GM18873 (cell line): ENCODE measurements around the gene MAD1L1.

Experiments used
- ATAC-seq: cut with Tn5 transposase; IDR thresholded peaks from one replicate; pipeline ENCODE4 v1.9.1; 2021; ENCODE audit warnings: mild to moderate bottlenecking, moderate library complexity, moderate number of reproducible peaks; ENCODE audit not compliant: unreplicated experiment, low FRiP score

MAD1L1 gene

GRCh38 chr7:1854866-1855724, 377.6 kb downstream of the MAD1L1 start:
- no peak for ATAC-seq

GRCh38 chr7:1853986-1854865, 378.5 kb downstream of the MAD1L1 start:
- no peak for ATAC-seq

- ATAC-seq, result no peak
These were observed 379.2 kb downstream of the MAD1L1 start for GRCh38 chr7:1853431-1853985.

DNA sequence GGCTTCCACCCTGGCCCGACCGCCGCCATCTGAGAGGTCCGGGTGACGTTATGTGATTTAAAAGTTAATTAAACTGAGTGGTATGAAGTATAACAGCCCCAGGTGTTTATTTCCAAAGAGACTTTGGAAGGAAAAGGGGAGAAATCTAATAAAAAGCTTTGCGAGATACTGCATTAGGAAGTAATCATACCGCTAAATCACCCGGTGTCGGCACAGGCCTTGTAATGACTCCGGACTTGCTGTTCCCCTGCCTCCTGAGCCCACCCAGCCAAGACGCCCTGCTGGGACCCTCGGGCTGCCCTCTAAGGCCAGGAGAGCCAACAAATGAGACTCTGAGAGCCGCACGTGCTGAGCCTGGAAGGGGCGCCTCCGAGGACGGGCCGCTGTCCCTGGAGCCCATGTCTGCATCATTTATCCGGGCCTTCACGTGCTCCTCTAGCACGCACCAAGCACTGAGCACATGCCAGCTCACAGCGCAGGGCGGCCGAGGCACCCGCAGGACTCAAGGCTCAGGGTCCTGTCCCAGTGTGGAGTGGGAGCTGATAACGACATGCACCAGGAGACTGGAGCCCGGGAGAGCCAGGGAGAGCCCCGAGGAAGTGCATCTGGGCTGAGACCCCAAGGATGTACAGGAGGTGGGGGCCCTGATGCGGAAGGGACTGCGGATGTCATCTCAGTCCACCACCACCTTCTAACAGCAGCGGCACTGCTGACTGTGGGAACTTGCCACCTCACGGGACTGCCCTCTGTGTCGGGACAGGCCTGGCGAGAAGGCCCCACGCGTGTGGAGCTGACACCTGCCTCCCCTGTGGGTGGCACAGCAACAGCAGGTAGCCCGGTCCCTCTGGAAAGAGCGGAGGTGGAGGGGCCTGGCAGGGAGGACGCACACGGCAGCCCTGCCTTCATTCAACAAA, 380.0 kb downstream of the MAD1L1 start:
- ATAC-seq, result no peak

DNA sequence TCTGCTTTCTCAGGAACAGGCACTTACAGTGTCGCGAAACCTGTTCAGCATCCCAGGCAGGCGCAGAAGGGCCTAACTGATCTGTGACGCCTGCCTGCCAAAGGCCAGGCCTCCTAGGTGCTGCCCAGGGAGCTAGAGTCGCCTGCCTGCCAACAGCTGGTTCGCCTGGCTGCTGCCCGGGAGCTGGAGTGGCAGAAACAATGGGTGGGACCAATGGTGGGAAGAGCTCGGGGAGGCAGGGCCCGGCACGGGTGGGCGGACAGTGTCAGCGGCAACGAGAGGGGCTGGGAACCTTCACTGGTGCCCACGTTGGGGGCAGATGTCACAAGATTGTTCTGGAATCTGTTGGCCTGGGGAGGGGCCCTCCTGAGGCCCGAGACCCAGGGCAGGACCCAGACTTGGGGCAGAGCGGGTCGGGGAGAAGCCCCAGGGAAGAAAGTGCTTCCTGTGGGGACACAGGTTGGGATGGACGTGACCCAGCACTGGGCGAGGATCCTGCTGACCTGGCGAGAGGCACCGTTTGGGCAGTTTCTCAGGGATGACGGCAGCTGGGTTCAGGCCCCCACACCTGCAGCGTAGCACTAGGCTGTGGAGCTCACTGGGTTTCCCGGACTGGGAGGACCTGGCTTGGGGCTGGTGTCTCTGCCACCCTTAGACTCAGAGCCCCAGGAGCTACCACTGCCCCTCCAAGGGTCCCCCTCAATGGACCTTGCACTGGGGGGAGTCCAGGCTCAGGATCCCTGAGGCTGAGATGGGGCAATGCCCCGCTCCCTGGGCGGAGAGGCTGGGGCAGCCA, 380.8 kb downstream of the MAD1L1 start:
- no peak for ATAC-seq

- ATAC-seq, result no peak
These were observed 381.7 kb downstream of the MAD1L1 start for GRCh38 chr7:1850976-1851571.

GRCh38 chr7:1850111-1850975, 382.4 kb downstream of the MAD1L1 start:
- ATAC-seq, result no peak

- no peak for ATAC-seq
These were observed 383.2 kb downstream of the MAD1L1 start for GRCh38 chr7:1849351-1850041.

- no peak for ATAC-seq
These were observed 383.8 kb downstream of the MAD1L1 start for GRCh38 chr7:1848911-1849311.

DNA sequence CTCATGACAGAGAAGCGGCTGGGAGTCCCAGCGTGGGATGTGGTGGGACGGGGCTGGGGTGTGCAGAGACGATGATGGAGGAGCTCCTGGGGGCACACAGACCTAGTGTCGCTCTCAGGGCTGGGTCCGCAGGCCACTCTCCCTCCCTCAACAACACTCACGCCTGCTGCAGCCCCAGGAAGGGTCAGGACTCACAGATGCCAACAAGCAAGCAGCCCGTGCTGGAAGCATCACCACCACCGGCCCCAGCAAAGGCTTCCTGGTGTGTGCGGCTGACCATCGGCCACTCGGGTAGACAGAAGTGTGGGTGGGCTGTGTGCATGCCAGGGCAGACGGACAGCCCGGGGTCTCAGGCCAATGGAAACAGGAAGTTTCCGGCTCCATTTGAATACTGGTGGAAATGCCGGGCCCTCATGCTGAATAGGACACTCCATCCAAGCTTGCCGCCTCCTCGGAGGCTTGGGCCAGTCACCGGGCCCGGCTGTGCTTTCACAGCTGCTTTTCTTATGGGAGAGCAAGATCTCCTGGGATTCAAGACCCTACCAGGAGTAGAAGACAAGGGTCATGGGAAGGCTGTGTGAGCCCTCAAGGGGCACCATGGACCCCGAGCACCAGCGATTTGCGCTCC, 384.6 kb downstream of the MAD1L1 start:
- ATAC-seq, result no peak

GRCh38 chr7:1847260-1848001, 385.3 kb downstream of the MAD1L1 start:
- no peak for ATAC-seq

DNA sequence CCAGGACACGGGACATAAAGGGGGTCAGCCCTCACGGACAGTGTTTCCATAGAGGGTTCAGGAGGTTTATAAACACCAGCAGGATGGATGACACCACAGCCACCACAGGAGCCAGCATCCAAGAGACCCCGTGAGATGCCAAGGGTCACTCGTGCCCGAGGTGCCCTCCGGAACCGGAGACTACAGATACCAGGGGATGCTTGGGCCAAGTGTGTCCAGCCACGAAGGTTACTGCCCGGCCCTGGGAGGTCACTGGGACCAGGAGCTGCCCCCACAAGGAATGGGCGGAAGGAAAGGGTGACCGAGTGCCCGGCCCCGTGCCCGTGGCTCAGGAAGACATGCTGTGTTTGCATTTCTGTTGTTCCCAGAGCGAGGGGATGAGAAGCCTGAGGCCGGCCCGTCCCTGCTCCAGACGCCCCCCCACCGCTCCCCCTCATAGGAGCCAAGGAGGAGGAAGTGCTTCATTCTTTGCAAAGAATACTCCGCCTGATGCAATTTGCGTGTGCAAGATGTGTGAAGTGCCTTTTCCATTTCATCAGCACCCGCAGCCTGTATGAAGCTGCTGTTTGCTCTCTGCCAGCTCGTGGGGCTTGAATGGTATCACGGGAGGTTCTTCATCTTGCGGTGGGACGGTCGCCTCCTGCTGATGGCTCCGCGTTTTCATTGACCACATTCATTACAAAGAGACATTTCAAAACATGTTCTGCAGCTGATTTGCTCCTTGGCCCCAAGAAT, 386.2 kb downstream of the MAD1L1 start:
- no peak for ATAC-seq

DNA sequence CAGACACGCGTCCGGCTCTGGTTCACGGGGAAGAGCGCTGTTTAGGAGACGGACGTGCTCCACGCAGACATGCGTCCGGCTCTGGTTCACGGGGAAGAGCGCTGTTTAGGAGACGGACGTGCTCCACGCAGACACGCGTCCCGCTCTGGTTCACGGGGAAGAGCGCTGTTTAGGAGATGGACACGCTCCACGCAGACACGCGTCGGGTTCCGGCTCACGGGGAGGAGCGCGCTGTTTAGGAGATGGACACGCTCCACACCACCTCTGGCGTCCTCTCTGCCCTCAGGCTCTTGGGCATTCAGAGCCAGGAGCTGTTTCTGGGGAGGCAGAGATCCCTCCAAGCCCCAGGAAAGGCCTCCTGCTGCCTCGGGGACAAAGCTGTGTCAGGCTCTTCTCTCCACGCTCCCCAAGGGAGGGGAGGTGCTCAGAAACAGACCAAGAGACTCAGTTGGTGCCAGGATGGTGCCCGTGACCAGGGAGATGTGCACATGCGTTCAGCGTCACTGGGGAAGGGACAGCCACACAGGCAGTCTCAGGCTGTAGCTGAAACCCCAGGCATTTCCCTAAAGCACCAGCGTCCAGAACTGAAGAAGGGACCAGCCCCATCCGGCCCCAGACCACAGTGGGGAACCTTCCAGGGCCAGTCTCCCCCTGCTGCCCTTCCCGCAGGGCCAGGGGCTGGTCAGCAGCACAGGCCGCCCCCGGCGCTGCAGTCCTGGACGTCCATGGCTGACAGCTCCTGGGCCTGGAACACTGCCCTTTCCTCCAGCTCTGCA, 387.0 kb downstream of the MAD1L1 start:
- no peak for ATAC-seq

GRCh38 chr7:1844951-1845390, 387.8 kb downstream of the MAD1L1 start:
- no peak for ATAC-seq
